NCI-H446 treated with DMSO at 0.1 percent for 48 hours (cell line): Measurements from ENCODE around the gene SERTAD3.
"Not testable (repeated sequence)": the region's sequence is repeated elsewhere in the genome, so short reads cannot be mapped to it uniquely, and the experiment has no call there.

Experiments
- DNase-seq: peaks from one replicate; lab custom pipeline; 2025; lab: John Stamatoyannopoulos, UW

Gene SERTAD3

GRCh38 chr19:40457953-40458596 lies 13.9 kb upstream of the SERTAD3 start:
- no peak for DNase-seq

- no peak for DNase-seq
Observed at GRCh38 chr19:40457048-40457447, 12.9 kb upstream of the SERTAD3 start.

DNA sequence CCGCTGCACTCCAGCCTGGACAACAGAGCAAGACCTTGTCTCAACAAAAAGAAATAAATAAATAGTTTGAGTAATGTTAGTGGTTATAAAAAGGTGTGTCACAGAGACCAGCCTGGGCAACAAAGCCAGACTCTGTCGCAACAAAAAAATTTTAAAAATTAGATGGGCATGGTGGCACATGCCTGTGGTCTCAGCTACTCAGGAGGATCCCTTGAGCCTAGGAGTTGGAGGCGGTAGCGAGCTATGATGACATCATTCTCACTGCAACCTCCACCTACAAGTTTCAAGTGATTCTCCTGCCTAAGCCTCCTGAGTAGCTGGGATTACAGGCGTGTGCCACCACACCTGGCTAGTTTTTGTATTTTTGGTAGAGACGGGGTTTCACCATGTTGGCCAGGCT lies 9.8 kb upstream of the SERTAD3 start:
- DNase-seq = not testable (repeated sequence)

DNA sequence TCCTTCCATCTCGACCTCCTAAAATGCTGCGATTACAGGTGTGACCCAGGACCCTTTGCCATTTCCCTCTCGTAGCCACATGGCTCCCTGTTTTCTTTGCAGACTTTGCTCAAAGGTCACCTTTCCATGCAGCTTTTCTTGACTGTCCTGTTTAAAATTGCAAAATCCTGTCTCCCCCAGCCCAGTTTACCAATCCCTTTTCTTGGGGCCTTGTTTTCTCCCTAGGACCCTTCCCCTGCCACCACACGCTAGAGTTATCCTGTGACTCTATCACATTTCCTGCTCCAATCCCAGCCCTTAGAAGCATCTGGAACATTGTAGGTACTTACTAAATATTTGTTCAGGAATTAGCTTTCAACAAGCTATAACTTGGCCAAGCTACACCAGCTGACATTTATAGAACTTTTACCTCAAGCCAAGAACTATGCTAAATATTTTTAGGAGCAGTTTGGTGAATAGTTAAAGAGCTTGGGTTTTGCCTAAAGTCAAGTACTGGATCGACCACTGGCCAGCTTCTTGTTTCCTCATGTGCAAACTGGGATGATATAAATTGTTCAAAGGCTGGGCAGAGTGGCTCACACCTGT lies 9.1 kb upstream of the SERTAD3 start:
- no peak for DNase-seq

GRCh38 chr19:40452016-40452415 lies 7.9 kb upstream of the SERTAD3 start:
- no peak for DNase-seq

DNA sequence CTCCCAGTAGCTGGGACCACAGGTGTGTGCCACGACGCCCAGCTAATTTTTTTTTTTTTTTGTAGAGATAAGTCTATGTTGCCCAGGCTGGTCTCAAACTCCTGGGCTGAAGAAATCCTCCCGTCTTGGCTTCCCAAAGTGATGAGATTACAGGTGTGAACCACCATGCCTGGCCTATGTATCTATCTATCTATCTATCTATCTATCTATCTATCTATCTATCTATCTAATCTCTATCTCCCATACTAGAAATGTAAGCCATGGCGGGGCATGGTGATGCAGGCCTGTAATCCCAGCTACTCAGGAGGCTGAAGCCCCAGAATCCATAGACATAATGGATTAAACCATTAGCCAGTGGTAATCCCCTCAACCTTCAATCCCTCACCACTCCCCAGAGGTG lies 6.5 kb upstream of the SERTAD3 start:
- DNase-seq = no peak

DNA sequence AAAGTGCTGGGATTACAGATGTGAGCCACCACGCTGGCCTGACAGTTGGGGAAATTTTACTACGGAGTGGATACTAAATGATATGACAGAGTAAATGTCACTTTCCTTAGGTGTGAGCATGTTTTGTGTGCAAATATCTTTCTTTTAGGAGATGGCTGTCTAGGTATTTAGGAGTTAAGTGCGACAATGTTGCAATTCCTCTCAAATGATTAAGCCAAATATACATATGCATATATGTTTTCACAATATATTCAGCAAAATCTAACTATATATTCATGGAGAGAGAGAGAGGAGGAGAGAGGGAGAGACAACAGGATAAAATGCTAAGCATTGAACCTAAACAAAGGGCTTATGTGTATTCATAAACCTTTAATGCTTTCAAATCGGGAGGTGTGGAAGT lies 5.4 kb upstream of the SERTAD3 start:
- no peak for DNase-seq

- DNase-seq = no peak
Observed at GRCh38 chr19:40446263-40446784, 2.2 kb upstream of the SERTAD3 start.

DNA sequence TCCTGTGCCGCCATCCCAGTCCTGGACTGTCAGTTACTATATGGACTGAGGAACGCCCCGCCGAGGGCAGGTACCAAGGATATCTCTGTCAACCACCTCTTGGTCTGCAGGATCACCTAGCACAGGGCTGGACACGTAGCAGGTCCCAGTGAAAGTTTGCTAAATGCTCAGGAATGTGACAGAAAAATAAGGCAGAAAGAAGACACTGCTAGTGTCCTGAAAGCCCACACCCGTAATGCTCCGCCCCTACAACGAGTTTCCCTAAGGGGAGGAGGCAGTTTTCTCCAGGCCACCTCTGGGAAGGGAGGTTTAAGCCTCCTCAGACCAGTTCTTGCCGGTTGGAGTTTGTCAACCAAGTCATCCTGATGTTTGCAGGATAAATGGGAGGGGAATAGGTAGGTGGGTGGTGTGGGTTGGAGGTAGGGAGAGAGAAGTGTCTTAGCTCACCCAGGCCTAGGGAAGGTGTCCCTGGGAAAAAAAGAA lies 1.7 kb upstream of the SERTAD3 start:
- DNase-seq = no peak

DNA sequence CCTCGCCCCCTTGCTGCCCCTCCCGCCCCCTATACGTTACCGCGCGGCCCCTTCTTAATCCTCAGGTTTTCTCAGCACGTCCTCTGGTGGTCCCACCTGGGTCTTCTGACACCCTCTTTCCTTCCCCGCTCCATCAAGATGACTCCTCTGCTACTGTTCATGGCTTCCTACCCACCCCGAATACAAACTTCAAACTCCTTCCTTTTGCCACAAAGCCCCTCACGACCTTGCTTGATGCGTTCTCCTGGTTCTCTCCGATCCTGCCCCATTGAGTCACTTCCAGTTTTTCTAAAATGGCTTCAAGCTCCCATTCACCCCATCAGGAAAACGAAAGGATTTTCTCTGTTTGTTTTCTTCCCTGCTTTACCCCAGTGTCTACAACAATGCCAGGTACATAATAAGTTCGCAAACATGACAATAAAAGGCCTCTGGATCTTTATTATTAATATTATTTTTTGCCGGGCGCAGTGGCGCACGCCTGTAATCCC lies 734 bp upstream of the SERTAD3 start:
- DNase-seq = no peak

DNA sequence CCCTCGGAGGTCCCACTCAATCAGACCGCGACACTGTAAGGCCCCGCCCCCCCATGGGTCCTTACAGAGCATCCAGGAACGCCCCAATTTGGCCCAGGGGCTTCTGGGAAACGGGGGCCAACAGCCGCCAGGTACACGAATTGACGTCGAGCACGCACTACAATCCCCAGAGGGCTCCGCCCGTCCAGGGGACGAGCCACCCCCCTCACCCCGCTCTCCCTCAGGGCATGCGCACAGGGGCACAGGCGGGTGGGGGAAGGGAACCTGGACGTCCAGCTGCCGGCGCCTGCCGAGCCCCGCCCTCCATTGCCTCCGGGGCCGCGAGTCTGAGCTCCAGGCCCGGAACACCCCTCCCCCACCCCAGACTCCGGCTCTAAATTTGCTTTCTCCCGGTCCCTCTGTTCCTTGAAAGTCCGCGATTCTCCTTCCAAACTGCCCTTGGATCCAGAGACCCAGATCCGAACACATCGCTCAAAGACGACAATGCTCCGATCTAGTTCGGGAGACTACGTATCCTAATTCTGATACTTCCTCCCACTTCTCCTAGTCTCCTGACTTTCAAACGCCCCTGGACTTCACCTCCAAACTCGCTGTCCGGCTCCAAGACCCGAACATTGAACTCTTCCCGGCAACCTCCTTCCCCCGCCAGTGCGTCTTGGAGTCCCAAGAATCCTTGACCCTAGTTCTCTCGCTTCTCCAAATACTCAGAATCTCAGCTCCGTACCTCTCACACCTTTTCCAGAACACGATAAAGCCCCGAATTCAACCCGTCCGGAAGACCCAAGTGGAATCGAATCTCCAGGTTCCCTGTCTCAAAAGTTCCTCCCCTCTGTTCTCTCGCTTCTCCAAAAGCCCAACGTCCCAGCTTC lies 770 bp downstream of the SERTAD3 start:
- DNase-seq = peak; percentile 99

- no peak for DNase-seq
Observed at GRCh38 chr19:40442328-40443130, 1.6 kb downstream of the SERTAD3 start.

- no peak for DNase-seq
Observed at GRCh38 chr19:40441719-40442253, 2.3 kb downstream of the SERTAD3 start.

DNA sequence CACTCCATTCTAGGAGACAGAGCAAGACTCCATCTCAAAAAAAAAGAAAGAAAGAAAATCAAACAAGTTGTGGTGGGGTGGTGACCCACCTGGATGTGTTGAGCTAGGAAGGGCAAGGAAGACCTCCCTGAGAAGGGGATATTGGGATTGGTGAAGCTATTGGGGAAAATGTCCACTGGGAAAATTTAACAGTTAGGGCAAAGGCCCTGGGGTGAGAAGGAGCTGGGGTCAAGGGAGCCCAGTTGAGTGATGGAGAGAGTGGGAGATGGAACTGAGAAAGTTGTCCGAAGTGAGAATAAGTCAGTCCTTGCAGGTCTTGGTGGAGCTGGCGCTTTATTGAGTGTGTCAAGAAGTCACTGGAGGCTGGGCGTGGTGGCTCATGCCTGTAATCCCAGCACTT lies 5.9 kb downstream of the SERTAD3 start:
- no peak for DNase-seq

- DNase-seq = no peak
Observed at GRCh38 chr19:40433391-40434216, 10.5 kb downstream of the SERTAD3 start.

- DNase-seq = not testable (repeated sequence)
Observed at GRCh38 chr19:40432760-40433159, 11.4 kb downstream of the SERTAD3 start.

DNA sequence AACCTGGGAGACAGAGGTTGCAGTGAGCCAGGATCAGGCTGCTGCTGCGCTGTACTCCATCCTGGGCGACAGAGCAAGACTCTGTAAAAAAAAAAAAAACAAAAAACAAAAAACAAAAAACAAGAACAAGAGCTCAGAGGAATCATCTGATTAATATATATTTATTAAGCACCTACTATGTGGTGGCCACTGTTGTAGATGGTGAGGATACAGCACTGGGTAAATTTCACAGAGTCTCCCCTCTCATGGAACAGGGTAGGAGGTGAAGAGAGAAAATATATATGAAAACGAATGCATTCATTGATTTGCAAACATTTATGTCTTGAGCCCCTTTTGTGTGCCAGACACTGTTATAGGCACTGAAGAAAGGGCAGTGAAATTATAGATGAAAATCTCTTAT lies 12.4 kb downstream of the SERTAD3 start:
- no peak for DNase-seq

- DNase-seq = not testable (repeated sequence)
Observed at GRCh38 chr19:40430242-40430641, 13.9 kb downstream of the SERTAD3 start.

DNA sequence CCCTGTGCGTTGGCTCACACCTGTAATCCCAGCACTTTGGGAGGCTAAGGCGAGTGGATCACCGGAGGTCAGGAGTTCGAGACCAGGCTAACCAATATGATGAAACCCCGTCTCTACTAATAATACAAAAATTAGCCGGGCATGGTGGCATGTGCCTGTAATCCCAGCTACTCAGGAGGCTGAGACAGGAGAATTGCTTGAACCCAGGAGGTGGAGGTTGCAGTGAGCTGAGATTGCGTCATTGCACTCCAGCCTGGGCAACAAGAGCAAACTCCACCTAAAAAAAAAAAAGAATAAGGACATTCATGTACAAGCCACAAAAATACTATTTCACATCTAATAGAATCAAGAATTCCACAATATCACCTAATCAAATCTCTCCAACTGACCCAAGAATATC lies 15.9 kb downstream of the SERTAD3 start:
- DNase-seq = not testable (repeated sequence)

DNA sequence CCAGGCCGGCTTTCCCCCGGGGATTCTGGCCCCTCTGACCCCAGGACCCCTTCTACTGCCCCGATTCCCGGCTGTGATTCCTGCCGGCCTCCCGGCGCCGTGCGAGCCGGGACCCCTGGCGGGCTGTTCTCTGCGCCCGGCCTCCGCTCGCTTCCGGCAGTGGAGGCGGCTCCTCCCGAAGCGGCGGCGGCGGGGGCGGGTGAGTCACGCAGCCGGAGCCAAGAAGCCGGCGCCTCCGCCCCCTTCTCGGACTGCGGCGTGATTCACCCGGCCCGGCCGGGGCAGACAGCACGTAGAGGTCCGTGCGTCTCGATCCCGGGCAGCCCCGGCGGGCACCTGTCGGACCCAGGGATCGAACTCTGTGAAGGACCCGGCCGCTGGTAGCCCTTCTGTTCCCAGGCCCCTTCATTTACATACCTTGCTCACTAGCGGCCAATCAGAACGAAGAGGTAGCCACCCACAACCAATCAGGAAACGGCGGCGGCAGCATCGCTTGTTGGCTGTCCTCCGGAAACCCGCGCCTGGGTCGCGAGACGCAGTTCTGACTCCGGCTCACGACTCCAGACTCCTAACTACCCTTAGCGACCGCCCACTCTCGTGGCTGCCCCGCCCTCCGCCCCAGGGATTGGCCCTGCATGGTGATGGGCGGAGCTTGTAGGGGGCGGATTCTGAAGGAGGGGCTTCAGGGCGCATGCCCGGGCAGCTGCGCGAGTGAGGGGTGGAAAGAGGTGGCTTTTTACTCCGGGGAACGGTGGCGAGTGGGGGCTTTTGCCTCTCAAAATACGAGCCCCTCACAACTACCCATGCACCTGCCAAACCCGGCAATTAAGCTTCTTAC lies 18.5 kb downstream of the SERTAD3 start, which contains the start of gene SERTAD1:
SERTAD1 (minus strand) TSS at position 543 of the 838 bp plus-strand sequence. CDS start 2,446 bp downstream, outside the sequence.
- peak; percentile 99 for DNase-seq
